Measurements from ENCODE around the gene PREPL.

PREPL gene

DNA sequence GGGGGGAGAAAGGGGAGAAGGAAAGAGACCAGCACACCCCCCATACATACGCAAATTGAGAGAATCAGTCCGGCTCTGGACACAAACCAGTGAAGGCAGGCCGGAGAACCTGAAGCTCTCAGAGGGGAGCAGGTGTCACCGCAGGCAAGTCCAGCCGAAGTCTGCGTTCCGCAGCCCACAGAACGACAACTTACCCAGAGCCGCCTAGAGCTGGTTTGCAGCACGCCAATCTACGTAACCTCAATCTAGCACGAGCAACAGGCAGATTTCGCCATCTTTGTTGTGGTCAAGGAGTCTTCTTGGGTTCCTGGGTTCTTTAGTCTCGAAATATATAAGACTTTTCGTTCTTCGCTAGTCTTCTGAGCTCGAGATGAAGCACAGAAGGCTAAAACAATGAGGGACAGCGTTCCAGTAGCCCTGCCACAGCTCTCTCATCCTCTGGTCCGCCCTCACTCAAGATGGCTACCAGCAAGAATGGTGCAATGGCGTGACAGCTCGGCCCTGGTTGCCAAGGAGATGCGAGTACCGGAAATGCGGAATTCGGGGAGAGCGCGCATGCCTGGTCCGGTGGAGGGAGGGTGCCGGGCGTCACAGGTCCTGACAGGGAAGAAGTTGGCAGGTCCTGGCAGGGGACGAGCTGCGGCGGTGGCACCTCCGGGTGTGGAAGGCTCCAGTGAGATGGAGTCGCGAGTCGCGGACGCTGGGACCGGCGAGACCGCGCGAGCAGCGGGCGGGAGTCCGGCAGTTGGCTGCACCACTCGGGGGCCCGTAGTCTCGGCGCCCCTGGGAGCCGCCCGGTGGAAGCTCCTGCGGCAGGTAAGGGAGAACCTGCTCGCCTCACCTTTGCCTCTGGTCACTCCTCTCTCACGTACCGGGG lies at the start of gene PREPL, which contains the start of gene CAMKMT (continued):
- TF ChIP-seq, protein P1, sequence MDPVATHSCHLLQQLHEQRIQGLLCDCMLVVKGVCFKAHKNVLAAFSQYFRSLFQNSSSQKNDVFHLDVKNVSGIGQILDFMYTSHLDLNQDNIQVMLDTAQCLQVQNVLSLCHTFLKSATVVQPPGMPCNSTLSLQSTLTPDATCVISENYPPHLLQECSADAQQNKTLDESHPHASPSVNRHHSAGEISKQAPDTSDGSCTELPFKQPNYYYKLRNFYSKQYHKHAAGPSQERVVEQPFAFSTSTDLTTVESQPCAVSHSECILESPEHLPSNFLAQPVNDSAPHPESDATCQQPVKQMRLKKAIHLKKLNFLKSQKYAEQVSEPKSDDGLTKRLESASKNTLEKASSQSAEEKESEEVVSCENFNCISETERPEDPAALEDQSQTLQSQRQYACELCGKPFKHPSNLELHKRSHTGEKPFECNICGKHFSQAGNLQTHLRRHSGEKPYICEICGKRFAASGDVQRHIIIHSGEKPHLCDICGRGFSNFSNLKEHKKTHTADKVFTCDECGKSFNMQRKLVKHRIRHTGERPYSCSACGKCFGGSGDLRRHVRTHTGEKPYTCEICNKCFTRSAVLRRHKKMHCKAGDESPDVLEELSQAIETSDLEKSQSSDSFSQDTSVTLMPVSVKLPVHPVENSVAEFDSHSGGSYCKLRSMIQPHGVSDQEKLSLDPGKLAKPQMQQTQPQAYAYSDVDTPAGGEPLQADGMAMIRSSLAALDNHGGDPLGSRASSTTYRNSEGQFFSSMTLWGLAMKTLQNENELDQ (tag by site-specific recombination; IDR thresholded peaks at IDR 0.05; ENCODE audit: low read depth), result no peak
- TF ChIP-seq, protein P2, sequence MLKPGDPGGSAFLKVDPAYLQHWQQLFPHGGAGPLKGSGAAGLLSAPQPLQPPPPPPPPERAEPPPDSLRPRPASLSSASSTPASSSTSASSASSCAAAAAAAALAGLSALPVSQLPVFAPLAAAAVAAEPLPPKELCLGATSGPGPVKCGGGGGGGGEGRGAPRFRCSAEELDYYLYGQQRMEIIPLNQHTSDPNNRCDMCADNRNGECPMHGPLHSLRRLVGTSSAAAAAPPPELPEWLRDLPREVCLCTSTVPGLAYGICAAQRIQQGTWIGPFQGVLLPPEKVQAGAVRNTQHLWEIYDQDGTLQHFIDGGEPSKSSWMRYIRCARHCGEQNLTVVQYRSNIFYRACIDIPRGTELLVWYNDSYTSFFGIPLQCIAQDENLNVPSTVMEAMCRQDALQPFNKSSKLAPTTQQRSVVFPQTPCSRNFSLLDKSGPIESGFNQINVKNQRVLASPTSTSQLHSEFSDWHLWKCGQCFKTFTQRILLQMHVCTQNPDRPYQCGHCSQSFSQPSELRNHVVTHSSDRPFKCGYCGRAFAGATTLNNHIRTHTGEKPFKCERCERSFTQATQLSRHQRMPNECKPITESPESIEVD (tag by site-specific recombination; IDR thresholded peaks at IDR 0.05), result no peak
- no peak for TF ChIP-seq ZNF354C (tag by site-specific recombination; IDR thresholded peaks at IDR 0.05; ENCODE audit: borderline replicate concordance, low read depth)
- no peak for TF ChIP-seq TCF7L2 (IDR thresholded peaks at IDR 0.05; ENCODE audit: borderline replicate concordance, low read depth, low read length)
- TF ChIP-seq, protein P3, sequence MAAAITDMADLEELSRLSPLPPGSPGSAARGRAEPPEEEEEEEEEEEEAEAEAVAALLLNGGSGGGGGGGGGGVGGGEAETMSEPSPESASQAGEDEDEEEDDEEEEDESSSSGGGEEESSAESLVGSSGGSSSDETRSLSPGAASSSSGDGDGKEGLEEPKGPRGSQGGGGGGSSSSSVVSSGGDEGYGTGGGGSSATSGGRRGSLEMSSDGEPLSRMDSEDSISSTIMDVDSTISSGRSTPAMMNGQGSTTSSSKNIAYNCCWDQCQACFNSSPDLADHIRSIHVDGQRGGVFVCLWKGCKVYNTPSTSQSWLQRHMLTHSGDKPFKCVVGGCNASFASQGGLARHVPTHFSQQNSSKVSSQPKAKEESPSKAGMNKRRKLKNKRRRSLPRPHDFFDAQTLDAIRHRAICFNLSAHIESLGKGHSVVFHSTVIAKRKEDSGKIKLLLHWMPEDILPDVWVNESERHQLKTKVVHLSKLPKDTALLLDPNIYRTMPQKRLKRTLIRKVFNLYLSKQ (tag by site-specific recombination; IDR thresholded peaks at IDR 0.05; ENCODE audit: borderline replicate concordance), result no peak
- TF ChIP-seq ZBTB1 (tag by site-specific recombination; IDR thresholded peaks at IDR 0.05), result no peak
- TF ChIP-seq, protein P4, sequence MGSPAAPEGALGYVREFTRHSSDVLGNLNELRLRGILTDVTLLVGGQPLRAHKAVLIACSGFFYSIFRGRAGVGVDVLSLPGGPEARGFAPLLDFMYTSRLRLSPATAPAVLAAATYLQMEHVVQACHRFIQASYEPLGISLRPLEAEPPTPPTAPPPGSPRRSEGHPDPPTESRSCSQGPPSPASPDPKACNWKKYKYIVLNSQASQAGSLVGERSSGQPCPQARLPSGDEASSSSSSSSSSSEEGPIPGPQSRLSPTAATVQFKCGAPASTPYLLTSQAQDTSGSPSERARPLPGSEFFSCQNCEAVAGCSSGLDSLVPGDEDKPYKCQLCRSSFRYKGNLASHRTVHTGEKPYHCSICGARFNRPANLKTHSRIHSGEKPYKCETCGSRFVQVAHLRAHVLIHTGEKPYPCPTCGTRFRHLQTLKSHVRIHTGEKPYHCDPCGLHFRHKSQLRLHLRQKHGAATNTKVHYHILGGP (tag by site-specific recombination; IDR thresholded peaks at IDR 0.05), result no peak
- TF ChIP-seq MYNN (tag by site-specific recombination; IDR thresholded peaks at IDR 0.05; ENCODE audit: borderline replicate concordance), result 0 out of 2 replicates have a peak, but pooled peaks have one; percentile 33
- no peak for TF ChIP-seq OSR2 (tag by site-specific recombination; IDR thresholded peaks at IDR 0.05)
- TF ChIP-seq ZNF16 (tag by site-specific recombination; IDR thresholded peaks at IDR 0.05; ENCODE audit: low read depth), result no peak
- TF ChIP-seq ZNF677 (tag by site-specific recombination; IDR thresholded peaks at IDR 0.05), result no peak
- TF ChIP-seq ZNF707 (tag by site-specific recombination; IDR thresholded peaks at IDR 0.05), result no peak
- TF ChIP-seq ZNF302 (tag by site-specific recombination; IDR thresholded peaks at IDR 0.05; ENCODE audit: low read depth), result no peak
- no peak for TF ChIP-seq ZNF621 (tag by site-specific recombination; IDR thresholded peaks at IDR 0.05)
- TF ChIP-seq, protein P5, sequence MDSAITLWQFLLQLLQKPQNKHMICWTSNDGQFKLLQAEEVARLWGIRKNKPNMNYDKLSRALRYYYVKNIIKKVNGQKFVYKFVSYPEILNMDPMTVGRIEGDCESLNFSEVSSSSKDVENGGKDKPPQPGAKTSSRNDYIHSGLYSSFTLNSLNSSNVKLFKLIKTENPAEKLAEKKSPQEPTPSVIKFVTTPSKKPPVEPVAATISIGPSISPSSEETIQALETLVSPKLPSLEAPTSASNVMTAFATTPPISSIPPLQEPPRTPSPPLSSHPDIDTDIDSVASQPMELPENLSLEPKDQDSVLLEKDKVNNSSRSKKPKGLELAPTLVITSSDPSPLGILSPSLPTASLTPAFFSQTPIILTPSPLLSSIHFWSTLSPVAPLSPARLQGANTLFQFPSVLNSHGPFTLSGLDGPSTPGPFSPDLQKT (IDR thresholded peaks at IDR 0.05; ENCODE audit: borderline replicate concordance, low read depth, low read length), result no peak
- no peak for TF ChIP-seq ZNF248 (tag by site-specific recombination; IDR thresholded peaks at IDR 0.05)
- peak; percentile 56; the same call in 1 of the 2 replicates for TF ChIP-seq ZNF561 (tag by site-specific recombination; IDR thresholded peaks at IDR 0.05; ENCODE audit: borderline replicate concordance)
- no peak for TF ChIP-seq ZNF510 (tag by site-specific recombination; IDR thresholded peaks at IDR 0.05; ENCODE audit: insufficient replicate concordance)
- TF ChIP-seq, protein P6, sequence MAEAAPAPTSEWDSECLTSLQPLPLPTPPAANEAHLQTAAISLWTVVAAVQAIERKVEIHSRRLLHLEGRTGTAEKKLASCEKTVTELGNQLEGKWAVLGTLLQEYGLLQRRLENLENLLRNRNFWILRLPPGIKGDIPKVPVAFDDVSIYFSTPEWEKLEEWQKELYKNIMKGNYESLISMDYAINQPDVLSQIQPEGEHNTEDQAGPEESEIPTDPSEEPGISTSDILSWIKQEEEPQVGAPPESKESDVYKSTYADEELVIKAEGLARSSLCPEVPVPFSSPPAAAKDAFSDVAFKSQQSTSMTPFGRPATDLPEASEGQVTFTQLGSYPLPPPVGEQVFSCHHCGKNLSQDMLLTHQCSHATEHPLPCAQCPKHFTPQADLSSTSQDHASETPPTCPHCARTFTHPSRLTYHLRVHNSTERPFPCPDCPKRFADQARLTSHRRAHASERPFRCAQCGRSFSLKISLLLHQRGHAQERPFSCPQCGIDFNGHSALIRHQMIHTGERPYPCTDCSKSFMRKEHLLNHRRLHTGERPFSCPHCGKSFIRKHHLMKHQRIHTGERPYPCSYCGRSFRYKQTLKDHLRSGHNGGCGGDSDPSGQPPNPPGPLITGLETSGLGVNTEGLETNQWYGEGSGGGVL (tag by site-specific recombination; IDR thresholded peaks at IDR 0.05), result no peak
- TF ChIP-seq ZNF549 (tag by site-specific recombination; IDR thresholded peaks at IDR 0.05), result no peak
- TF ChIP-seq, protein P7, sequence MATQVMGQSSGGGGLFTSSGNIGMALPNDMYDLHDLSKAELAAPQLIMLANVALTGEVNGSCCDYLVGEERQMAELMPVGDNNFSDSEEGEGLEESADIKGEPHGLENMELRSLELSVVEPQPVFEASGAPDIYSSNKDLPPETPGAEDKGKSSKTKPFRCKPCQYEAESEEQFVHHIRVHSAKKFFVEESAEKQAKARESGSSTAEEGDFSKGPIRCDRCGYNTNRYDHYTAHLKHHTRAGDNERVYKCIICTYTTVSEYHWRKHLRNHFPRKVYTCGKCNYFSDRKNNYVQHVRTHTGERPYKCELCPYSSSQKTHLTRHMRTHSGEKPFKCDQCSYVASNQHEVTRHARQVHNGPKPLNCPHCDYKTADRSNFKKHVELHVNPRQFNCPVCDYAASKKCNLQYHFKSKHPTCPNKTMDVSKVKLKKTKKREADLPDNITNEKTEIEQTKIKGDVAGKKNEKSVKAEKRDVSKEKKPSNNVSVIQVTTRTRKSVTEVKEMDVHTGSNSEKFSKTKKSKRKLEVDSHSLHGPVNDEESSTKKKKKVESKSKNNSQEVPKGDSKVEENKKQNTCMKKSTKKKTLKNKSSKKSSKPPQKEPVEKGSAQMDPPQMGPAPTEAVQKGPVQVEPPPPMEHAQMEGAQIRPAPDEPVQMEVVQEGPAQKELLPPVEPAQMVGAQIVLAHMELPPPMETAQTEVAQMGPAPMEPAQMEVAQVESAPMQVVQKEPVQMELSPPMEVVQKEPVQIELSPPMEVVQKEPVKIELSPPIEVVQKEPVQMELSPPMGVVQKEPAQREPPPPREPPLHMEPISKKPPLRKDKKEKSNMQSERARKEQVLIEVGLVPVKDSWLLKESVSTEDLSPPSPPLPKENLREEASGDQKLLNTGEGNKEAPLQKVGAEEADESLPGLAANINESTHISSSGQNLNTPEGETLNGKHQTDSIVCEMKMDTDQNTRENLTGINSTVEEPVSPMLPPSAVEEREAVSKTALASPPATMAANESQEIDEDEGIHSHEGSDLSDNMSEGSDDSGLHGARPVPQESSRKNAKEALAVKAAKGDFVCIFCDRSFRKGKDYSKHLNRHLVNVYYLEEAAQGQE (tag by site-specific recombination; IDR thresholded peaks at IDR 0.05), result no peak
- no peak for TF ChIP-seq ZNF132 (tag by site-specific recombination; IDR thresholded peaks at IDR 0.05; ENCODE audit: borderline replicate concordance)
- no peak for TF ChIP-seq KLF10 (tag by site-specific recombination; IDR thresholded peaks at IDR 0.05)
- no peak for TF ChIP-seq ZNF701 (tag by site-specific recombination; IDR thresholded peaks at IDR 0.05)
